Right atrium auricular region (tissue), 2 donors: ENCODE measurements around the gene PLEKHG4. TPM values are rescaled to one million over a fixed set of nuclear protein-coding genes. Genes with fewer than 3 reads are reported as not detected.

Source experiments
- DNase-seq: peaks from one replicate; pipeline ENCODE4 v3.0.0-alpha.2; 2019; ENCODE audit warnings: low spot score
- H3K27ac ChIP-seq, 2 donors: fragments of 200-600 bp; sonication (generic); 1 replicate in 1 of 2; 2 replicates in 1 of 2; pipeline ENCODE4 v1.5.1; 2016 to 2019
- H3K27me3 ChIP-seq, 2 donors: fragments of 200-600 bp; sonication (generic); one replicate each; pipeline versions ENCODE4 v1.5.1 to v1.6.0; 2017 to 2019
- H3K36me3 ChIP-seq: fragments of 200-600 bp; sonication (generic); one replicate; pipeline ENCODE4 v1.5.1; 2016
- H3K4me1 ChIP-seq, 2 donors: fragments of 200-600 bp; sonication (generic); one replicate each; pipeline versions ENCODE4 v1.5.1 to v1.6.0; 2017 to 2019
- H3K4me3 ChIP-seq, 2 donors: fragments of 200-600 bp; sonication (generic); 1 replicate in 1 of 2; 2 replicates in 1 of 2; pipeline ENCODE4 v1.5.1; 2017 to 2019; ENCODE audit warnings: mild to moderate bottlenecking in 1 of 2, moderate library complexity in 1 of 2
- H3K9me3 ChIP-seq, 2 donors: fragments of 200-600 bp; sonication (generic); one replicate each; pipeline ENCODE4 v1.5.1; 2019
- total RNA-seq, 2 donors: library from RNA; depleted of rRNA; stranded (reverse); fragments of >200 nt; gene quantifications; one replicate each; pipeline ENCODE4 v1.1.0, GENCODE V29; 2016
- TF ChIP-seq, protein P1 (sequence below), 2 donors: fragments of 200-600 bp; sonication (generic); IDR thresholded peaks; one replicate each; pipeline ENCODE4 v1.5.1; 2019; ENCODE audit warnings: antibody characterized with exemption in 2 of 2

PLEKHG4 gene
- total RNA-seq, 2 donors from 2014 or later: 1.1 to 3.9 TPM

DNA sequence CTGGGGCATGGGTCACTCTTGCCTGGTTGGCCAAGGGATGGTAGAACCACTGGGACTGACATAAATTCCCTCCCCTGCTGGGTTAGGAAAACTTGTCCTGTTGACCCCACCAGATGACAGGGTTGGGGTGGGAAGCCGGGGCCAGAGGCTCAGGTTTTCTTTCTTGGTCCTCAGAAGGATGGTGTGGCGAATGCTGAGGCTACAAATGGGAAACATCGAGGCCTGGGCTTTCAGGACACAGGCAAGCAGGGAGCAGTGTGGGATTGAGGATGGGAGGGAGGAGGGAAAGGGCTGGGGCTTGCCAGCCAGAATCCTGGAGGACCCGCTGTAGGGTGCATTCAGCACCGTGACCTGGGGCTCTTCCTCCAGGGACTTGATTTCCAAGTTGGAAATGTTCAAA, 14.5 kb upstream of the PLEKHG4 start:
- DNase-seq: no peak

DNA sequence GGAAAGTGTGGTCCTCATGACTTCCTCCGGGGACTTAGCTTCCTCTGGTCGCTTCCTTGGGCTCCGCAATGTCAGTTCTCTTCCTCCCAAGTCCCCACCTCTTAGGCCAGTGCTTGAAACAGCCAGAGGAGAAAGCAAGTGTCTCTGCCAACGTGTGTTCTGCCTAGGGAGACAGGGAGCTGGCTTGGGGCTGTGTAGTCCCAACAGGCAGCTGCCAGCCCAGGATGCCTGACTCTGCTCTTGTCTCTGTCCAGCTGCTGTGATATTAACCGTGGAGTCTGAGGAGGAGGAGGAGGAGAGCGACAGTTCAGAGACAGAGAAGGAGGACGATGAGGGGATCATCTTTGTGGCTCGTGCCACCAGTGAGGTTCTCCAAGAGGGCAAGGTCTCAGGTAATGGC, 13.5 kb upstream of the PLEKHG4 start:
- DNase-seq: no peak
- TF ChIP-seq, protein P1, sequence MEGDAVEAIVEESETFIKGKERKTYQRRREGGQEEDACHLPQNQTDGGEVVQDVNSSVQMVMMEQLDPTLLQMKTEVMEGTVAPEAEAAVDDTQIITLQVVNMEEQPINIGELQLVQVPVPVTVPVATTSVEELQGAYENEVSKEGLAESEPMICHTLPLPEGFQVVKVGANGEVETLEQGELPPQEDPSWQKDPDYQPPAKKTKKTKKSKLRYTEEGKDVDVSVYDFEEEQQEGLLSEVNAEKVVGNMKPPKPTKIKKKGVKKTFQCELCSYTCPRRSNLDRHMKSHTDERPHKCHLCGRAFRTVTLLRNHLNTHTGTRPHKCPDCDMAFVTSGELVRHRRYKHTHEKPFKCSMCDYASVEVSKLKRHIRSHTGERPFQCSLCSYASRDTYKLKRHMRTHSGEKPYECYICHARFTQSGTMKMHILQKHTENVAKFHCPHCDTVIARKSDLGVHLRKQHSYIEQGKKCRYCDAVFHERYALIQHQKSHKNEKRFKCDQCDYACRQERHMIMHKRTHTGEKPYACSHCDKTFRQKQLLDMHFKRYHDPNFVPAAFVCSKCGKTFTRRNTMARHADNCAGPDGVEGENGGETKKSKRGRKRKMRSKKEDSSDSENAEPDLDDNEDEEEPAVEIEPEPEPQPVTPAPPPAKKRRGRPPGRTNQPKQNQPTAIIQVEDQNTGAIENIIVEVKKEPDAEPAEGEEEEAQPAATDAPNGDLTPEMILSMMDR (IDR thresholded peaks at IDR 0.05): no peak
- H3K27ac ChIP-seq: no peak overlapping the region

More for the DNA sequence above, 14.5 kb upstream of the PLEKHG4 start:
- Histone ChIP-seq H3K36me3 (no peaks in the 10 kb centered on the region), H3K4me1 (peaks cover 0 to 2% of the 10 kb centered on the region in 2 donors), H3K9me3 (no peaks in the 10 kb centered on the region), H3K27me3 (no peaks in the 10 kb centered on the region), H3K4me3 (no peak overlapping the region), H3K27ac (no peak overlapping the region)
- TF ChIP-seq, protein P1 (IDR thresholded peaks at IDR 0.05): no peak

DNA sequence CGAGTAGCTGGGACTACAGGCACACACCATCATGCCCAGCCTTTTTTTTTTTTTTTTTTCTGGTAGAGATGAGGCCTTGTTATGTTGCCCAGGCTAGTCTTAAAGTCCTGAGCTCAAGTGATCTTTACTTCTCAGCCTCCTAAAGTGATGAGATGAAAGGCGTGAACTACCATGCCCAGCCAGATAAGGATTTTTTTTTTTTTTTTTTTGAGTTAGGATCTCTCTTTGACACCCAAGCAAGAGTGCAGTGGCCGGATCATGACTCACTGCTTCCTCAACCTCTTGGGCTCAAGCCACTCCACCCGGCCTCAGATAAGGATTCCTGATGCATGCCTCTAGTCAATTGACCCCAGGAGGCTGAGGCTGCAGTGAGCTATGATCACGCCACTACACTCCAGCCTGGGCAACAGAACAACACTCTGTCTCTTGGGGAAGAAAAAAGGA, 11.2 kb upstream of the PLEKHG4 start:
- Histone ChIP-seq H3K4me1 (peaks cover 0 to 3% of the 10 kb centered on the region in 2 donors), H3K27ac (no peak overlapping the region), H3K4me3 (no peak overlapping the region), H3K36me3 (no peaks in the 10 kb centered on the region), H3K9me3 (no peaks in the 10 kb centered on the region), H3K27me3 (no peaks in the 10 kb centered on the region)
- peak; percentile 88 for DNase-seq
- TF ChIP-seq, protein P1 (IDR thresholded peaks at IDR 0.05): no peak

More for the DNA sequence above, 13.5 kb upstream of the PLEKHG4 start:
- Histone ChIP-seq H3K9me3 (no peaks in the 10 kb centered on the region), H3K4me3 (no peak overlapping the region), H3K36me3 (no peaks in the 10 kb centered on the region), H3K27me3 (no peaks in the 10 kb centered on the region), H3K4me1 (peaks cover 0 to 3% of the 10 kb centered on the region in 2 donors)

DNA sequence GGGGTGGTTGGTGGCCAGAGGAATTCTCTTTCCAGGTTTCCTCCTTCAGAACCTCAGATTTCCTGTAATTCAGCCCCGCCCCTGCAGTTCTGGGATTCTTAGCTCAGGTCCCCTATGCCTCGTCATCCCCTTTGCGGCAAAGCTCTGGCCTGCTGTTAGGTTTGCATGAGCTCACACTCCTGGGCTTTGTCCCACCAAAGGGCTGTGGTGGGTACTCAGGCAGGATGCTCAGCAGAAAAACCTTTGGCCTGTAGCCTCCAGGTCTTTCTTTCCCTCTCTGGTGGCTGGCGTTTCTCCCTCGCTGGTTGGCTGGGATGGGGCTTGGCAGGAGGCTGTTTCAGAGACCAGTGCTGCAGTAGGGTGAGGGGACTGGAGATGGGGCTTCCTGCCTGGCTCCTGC, 9.6 kb upstream of the PLEKHG4 start:
- Histone ChIP-seq H3K27ac (no peak overlapping the region), H3K36me3 (no peaks in the 10 kb centered on the region), H3K4me1 (peaks cover 0 to 3% of the 10 kb centered on the region in 2 donors), H3K9me3 (no peaks in the 10 kb centered on the region), H3K4me3 (no peak overlapping the region), H3K27me3 (no peaks in the 10 kb centered on the region)
- TF ChIP-seq, protein P1 (IDR thresholded peaks at IDR 0.05): no peak
- no peak for DNase-seq

DNA sequence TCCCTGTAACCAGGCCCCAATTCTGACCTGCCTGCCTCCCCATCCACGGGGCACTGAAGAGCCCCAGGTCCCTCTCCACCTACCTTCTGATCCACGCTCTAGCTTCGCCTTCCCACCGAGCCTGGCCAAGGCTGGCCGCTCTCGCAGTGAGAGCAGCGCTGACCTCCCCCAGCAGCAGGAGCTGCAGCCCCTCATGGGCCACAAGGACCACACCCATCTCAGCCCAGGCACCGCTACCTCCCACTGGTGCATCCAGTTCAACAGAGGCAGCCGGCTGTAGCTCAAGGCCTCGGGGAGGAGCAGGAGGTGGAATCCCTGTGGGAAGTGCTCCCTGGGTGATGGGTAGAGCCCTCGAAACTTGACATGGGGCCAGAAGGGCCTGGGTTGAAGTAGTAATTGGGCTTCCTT, 8.4 kb upstream of the PLEKHG4 start:
- H3K36me3 ChIP-seq: no peaks in the 10 kb centered on the region
- no peak overlapping the region for H3K4me3 ChIP-seq
- peaks cover 0 to 3% of the 10 kb centered on the region in 2 donors for H3K4me1 ChIP-seq
- H3K27me3 ChIP-seq: no peaks in the 10 kb centered on the region
- DNase-seq: no peak
- no peak overlapping the region for H3K27ac ChIP-seq
- TF ChIP-seq, protein P1 (IDR thresholded peaks at IDR 0.05): no peak
- no peaks in the 10 kb centered on the region for H3K9me3 ChIP-seq

DNA sequence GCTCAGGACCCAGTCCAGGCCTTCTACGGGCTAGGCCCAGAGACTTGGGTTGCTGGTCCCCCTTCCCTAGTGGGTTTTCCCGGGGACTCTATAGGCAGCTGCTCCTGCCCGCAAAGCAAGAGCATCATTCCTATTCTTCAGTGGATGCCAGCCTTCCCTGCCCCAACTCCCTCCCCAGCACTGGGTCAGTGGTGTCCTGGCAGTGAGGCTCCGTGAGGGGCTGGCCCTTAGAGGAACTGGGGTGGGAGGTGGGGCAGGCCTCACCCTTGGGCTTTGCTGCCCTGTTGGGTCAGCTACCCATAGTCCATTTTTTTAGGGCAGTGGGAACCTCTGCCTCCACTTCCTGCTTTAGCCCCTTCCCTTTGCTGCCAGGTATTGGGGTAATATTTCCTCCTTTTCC, 7.9 kb upstream of the PLEKHG4 start:
- TF ChIP-seq, protein P1 (IDR thresholded peaks at IDR 0.05): no peak
- DNase-seq: no peak

More for the DNA sequence above, 7.9 kb upstream of the PLEKHG4 start:
- H3K36me3 ChIP-seq: no peaks in the 10 kb centered on the region
- H3K27me3 ChIP-seq: no peaks in the 10 kb centered on the region
- H3K27ac ChIP-seq: no peak overlapping the region
- peaks cover 0 to 3% of the 10 kb centered on the region in 2 donors for H3K4me1 ChIP-seq
- no peaks in the 10 kb centered on the region for H3K9me3 ChIP-seq
- no peak overlapping the region for H3K4me3 ChIP-seq
